HFFc6 (cell line): ENCODE measurements around the gene BCAS1. TPM values are rescaled to one million over a fixed set of nuclear protein-coding genes. Genes with fewer than 3 reads are reported as not detected.
"Not testable (repeated sequence)": the region's sequence is repeated elsewhere in the genome, so short reads cannot be mapped to it uniquely, and the experiment has no call there.

Experiments used
- DNase-seq: peaks from one replicate; pipeline ENCODE4 v3.0.0-alpha.2; 2018
- H3K27ac Mint-ChIP-seq: 2 replicates; pipeline ENCODE4 v1.8.0; 2020; ENCODE audit warnings: mild to moderate bottlenecking, mixed read lengths
- H3K27me3 Mint-ChIP-seq: 2 replicates; pipeline ENCODE4 v1.8.0; 2021; ENCODE audit warnings: mild to moderate bottlenecking, moderate library complexity, mixed read lengths; ENCODE audit not compliant: insufficient read depth
- H3K36me3 Mint-ChIP-seq: 2 replicates; pipeline ENCODE4 v1.8.0; 2021; ENCODE audit warnings: low read depth, mixed read lengths
- H3K4me1 Mint-ChIP-seq: 2 replicates; pipeline ENCODE4 v1.8.0; 2020; ENCODE audit warnings: low read depth, mixed read lengths
- H3K4me3 Mint-ChIP-seq: 2 replicates; pipeline ENCODE4 v1.8.0; 2020; ENCODE audit warnings: mild to moderate bottlenecking, moderate library complexity, mixed read lengths
- H3K9me3 Mint-ChIP-seq: 2 replicates; pipeline ENCODE4 v1.8.0; 2020; ENCODE audit warnings: mild to moderate bottlenecking, mixed read lengths
- total RNA-seq, 6 experiments: library from RNA; stranded (reverse); fragmentation: NEBNext Ultra II Directional; extraction: Animal tissue kit (Norgen Biotek cat#: 25700); gene quantifications; 2 replicates in 1 of 6; 3 replicates in 5 of 6; pipeline ENCODE4 v1.2.3, GENCODE V29; 2021
- TF ChIP-seq, protein P1 (sequence below): fragments of 200-600 bp; sonication (generic); IDR thresholded peaks from 2 replicates; pipeline ENCODE4 v1.5.0; 2021; ENCODE audit warnings: antibody characterized with exemption, mild to moderate bottlenecking

Gene BCAS1
- total RNA-seq, 6 experiments from 2014 or later, result 0.07 TPM; not detected in 5

DNA sequence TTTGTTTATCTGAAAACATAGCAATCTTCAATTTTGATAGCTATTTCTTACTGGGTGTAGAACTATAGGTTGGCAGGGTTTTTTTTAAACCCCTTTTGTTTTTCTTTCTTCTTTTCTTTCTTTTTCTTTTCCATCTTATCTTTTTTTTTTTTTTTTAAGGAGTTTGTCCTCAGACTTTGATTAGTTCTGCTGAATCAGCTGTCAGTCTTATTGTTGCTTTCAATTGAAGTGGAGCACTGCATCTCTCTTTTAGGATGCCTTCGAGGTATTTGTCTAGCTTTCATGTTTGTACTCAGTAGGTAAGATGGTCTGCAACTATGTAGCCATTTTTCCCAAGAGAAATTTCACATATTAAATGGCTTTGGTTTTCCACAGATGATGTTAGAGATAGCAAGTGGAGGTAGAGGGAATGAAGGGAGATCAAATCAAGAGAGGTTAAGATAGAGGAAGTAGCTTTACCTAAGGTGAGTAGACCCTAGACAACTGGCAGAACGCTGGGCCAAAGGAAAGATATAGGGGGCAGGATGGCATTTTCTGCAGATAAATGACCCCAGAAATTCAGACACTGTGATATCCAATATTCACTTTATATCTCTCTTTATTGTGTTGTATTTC is 137.1 kb downstream of the BCAS1 start:
- no peaks in the 10 kb centered on the region for H3K9me3 Mint-ChIP-seq
- no peak overlapping the region for H3K4me3 Mint-ChIP-seq
- TF ChIP-seq, protein P1, sequence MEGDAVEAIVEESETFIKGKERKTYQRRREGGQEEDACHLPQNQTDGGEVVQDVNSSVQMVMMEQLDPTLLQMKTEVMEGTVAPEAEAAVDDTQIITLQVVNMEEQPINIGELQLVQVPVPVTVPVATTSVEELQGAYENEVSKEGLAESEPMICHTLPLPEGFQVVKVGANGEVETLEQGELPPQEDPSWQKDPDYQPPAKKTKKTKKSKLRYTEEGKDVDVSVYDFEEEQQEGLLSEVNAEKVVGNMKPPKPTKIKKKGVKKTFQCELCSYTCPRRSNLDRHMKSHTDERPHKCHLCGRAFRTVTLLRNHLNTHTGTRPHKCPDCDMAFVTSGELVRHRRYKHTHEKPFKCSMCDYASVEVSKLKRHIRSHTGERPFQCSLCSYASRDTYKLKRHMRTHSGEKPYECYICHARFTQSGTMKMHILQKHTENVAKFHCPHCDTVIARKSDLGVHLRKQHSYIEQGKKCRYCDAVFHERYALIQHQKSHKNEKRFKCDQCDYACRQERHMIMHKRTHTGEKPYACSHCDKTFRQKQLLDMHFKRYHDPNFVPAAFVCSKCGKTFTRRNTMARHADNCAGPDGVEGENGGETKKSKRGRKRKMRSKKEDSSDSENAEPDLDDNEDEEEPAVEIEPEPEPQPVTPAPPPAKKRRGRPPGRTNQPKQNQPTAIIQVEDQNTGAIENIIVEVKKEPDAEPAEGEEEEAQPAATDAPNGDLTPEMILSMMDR, result no peak
- no peaks in the 10 kb centered on the region; the same call in 1 of the 2 replicates for H3K27me3 Mint-ChIP-seq
- H3K4me1 Mint-ChIP-seq, result peaks cover 60% of the 10 kb centered on the region
- 0 out of 2 replicates have a peak overlapping the region, but pooled peaks have one; percentile 11 for H3K27ac Mint-ChIP-seq
- no peak for DNase-seq
- H3K36me3 Mint-ChIP-seq, result no peaks in the 10 kb centered on the region

DNA sequence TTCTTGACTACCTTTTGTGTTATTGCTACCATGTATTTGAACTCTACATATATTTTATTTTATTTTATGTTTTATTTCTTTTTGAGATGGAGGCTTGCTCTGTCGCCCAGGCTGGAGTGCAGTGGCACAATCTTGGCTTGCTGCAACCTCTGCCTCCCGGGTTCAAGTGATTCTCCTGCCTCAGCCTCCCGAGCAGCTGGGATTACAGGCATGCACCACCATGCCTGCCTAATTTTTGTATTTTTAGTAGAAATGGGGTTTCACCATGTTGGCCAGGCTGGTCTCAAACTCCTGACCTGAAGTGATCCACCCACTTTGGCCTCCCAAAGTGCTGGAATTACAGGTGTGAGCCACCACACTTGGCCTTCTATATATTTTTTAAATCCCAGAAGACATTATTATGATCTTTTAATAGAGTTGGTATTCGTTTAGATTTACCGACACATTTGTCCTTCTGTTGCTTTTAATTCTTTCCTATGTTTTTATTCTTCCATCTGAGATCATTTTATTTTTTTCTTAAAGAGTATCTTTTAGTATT is 137.7 kb downstream of the BCAS1 start:
- H3K27ac Mint-ChIP-seq, DNase-seq, H3K36me3 Mint-ChIP-seq, H3K27me3 Mint-ChIP-seq, H3K4me3 Mint-ChIP-seq, H3K9me3 Mint-ChIP-seq: not testable (repeated sequence)
- peaks cover 56% of the 10 kb centered on the region for H3K4me1 Mint-ChIP-seq

DNA sequence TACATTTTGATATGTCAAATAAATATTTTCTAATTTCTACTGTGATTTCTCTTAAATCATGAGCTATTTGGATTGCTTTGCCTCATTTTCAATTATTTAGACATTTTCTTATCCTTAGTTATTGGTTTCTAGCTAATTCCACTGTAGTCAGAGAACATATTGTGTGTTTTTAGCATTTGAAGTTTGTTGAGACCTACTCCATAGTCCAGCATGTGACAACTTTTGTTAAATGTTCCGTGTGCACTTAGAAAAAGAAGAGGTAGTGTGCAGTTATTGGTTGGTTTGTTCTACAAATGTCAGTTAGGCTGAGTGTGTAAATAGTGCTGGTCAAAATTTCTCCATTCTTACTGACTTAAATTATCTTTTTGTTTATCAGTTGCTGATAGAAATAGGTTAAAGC is 138.8 kb downstream of the BCAS1 start:
- Mint-ChIP-seq H3K4me1 (peaks cover 66% of the 10 kb centered on the region), H3K27ac (no peak overlapping the region), H3K27me3 (no peaks in the 10 kb centered on the region; the same call in 1 of the 2 replicates), H3K36me3 (no peaks in the 10 kb centered on the region), H3K9me3 (no peaks in the 10 kb centered on the region), H3K4me3 (no peak overlapping the region)
- TF ChIP-seq, protein P1, result no peak
- no peak for DNase-seq

DNA sequence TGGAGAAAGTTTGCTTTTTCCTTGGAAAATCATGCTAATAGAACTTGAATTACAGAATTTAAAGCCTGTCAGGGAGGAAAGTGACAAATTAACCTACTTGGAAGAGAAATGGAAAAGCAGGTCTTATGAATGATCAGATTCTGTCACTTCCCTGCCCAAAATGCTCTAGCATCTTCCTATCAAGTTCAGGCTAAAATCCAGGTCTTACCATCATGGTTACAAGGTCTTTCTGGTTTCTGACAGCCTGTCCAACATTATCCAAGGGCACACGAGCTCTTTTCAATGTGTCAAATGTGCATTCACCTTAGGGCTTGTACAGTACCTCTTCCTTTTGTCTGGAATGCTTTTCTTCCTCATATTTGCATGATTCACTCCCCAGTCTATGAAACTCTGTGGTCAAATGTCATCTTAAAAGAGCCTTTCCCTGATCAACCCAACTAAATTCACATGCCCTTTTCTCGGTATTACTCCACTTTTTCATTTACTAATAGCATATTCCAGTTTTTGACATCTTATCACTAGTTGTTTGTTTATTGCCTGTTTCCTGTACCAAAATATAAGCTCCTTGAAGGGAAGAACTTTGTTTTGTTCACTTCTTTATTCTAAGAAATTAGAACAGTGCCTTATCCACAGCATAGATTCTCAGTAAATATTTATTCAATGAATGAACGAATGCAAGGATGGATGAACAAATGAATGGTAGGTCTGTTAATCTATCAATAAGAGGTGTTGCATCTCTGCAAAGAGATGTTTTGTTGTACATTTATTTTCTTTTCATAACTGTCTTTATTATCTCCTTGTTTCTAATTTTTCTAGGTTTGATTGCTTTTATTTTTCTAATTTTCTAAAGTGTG is 139.5 kb downstream of the BCAS1 start:
- no peak overlapping the region for H3K4me3 Mint-ChIP-seq
- peaks cover 70% of the 10 kb centered on the region for H3K4me1 Mint-ChIP-seq
- H3K36me3 Mint-ChIP-seq, result no peaks in the 10 kb centered on the region
- H3K27ac Mint-ChIP-seq, result peak overlapping the region; percentile 40
- DNase-seq, result peak; percentile 21
- no peaks in the 10 kb centered on the region for H3K9me3 Mint-ChIP-seq
- TF ChIP-seq, protein P1, result no peak
- H3K27me3 Mint-ChIP-seq, result no peaks in the 10 kb centered on the region; the same call in 1 of the 2 replicates

DNA sequence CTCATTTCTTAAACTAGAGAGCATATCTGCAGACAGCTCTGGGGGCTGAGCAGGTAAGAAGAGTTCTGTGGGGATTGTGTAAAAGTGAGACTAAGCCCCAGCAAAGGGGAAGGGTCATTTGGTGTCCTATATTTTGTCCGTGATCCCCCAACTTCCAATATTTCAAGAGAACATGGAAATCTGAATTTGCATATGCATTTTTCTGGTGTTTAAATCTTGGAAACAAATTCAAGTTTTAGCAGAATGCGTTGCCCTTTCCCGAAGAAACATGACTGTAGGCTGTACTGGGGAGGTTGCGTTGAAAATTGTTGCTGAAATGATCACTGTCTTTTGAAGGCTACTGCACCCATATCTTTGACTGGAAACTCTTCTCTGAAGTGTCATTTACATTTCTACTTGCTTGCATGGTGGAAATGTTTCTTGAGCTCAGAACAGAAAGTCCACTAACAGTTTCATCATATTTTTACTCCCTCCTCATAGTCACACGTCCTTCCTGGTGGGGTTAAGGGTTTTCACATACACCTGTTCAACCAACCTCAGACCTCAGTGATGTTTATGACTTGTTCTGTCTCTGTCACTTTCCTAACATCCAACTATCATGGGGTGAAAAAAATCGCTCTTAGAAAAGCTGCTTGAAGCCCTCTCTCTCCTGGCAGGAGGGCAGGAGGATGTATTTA is 140.3 kb downstream of the BCAS1 start:
- TF ChIP-seq, protein P1, result no peak
- Mint-ChIP-seq H3K36me3 (no peaks in the 10 kb centered on the region), H3K4me1 (peaks cover 70% of the 10 kb centered on the region), H3K27ac (peak overlapping the region; percentile 40; the same call in 1 of the 2 replicates), H3K9me3 (no peaks in the 10 kb centered on the region), H3K27me3 (no peaks in the 10 kb centered on the region), H3K4me3 (no peak overlapping the region)
- no peak for DNase-seq
